ENCODE measurements around the gene SAMD10. TPM values are rescaled to one million over a fixed set of nuclear protein-coding genes. Genes with fewer than 3 reads are reported as not detected.

Gene SAMD10
- total RNA-seq, 4 donors from 2014 or later, result 5.9 to 86.2 (median 19.4) TPM

DNA sequence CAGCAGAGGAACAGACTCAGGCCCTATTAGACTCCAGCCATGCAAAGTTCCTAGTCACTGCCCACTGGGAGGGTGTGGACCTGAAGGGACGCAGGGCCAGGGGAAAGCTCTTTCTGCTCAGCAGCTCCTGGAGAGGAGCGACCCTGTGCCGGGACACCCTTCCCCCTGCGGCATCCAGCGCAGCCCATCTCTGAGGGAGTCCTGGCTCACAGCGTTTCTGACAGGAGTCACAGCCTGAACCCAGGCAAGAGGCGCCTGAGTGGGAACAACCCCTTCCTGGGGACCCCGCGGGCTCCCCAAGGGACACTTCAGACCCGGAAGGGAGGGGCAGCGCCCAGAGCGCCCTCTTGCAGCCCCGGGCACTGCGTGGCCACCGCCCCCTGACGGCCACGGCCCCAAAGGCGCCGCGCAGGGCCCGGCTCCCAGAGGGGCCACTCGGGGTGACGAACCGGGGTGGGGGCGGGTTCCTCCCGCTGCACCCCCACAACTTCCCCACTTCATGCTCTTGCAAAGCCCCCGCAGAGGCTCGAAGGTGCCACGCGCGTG lies 24.1 kb downstream of the SAMD10 start:
- intact Hi-C loops (cut with DNase I; ENCODE audit: low total_unique reads), result no loop called here
- Histone ChIP-seq H3K4me3 (peak overlapping the region; percentile 58 to 93 (median 87)), H3K27me3 (no peaks in the 10 kb centered on the region), H3K4me1 (peaks cover 45 to 66% (median 61%) of the 10 kb centered on the region in 4 donors), H3K27ac (peak overlapping the region; percentile 94 to 97 (median 95)), H3K9me3 (no peaks in the 10 kb centered on the region), H3K36me3 (no peaks in the 10 kb centered on the region)
- in situ Hi-C loops (cut with MboI; ENCODE audit: low pct_ligation_motif_present in 1 of 4, low pct_unique_long_range_greater_than_20kb in 1 of 4, low sequenced_read_pairs in 3 of 4), result no loop called here
- TF ChIP-seq, protein P1, sequence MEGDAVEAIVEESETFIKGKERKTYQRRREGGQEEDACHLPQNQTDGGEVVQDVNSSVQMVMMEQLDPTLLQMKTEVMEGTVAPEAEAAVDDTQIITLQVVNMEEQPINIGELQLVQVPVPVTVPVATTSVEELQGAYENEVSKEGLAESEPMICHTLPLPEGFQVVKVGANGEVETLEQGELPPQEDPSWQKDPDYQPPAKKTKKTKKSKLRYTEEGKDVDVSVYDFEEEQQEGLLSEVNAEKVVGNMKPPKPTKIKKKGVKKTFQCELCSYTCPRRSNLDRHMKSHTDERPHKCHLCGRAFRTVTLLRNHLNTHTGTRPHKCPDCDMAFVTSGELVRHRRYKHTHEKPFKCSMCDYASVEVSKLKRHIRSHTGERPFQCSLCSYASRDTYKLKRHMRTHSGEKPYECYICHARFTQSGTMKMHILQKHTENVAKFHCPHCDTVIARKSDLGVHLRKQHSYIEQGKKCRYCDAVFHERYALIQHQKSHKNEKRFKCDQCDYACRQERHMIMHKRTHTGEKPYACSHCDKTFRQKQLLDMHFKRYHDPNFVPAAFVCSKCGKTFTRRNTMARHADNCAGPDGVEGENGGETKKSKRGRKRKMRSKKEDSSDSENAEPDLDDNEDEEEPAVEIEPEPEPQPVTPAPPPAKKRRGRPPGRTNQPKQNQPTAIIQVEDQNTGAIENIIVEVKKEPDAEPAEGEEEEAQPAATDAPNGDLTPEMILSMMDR (IDR thresholded peaks at IDR 0.05), result peak in 3 of 5 experiments; percentile 31 to 39 (median 38)
- no peak for TF ChIP-seq EP300 (IDR thresholded peaks at IDR 0.05; ENCODE audit: low read depth)
- 1% methylated on average over 14 of the region's 31 CpGs; no CpG with 5 or more reads in 1 of the 2 donors for WGBS, 2 donors (ENCODE audit: low coverage in 1 of 2)
- peak; percentile 56 for DNase-seq

DNA sequence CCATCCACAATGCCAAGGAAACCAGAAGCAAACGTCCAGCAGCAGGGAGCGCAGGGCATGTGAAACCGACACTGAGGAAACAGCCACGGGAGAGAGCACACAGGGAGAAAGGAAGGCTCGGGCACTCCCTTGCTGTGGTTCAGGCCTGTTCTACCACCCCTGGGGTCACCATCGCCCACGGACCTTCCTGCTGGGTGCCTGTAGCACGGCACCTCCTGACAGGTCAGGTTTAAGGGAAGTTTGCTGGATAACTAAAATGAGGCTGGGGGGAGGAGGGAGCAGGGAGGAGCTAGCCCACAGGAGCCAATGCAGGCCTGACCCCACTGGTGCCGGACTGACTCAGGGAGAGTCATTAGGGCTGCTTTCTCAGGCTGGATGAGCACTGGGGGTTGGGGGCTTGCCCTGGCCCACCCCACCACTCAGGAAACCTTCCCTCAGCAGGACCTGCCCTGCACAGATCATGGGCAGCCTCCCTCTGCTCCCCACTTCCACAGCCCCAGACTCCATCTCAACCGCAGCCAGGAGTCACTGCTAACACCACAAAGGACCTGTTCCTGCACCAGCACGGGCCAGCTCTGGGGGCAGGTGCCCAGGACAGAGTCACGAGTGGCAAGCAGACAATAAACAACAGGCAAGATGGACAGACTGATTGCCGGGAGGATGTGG lies 25.5 kb downstream of the SAMD10 start:
- in situ Hi-C loops (cut with MboI; ENCODE audit: low pct_ligation_motif_present in 1 of 4, low pct_unique_long_range_greater_than_20kb in 1 of 4, low sequenced_read_pairs in 3 of 4), result no loop called here
- H3K4me1 ChIP-seq, result peaks cover 56 to 80% (median 74%) of the 10 kb centered on the region in 4 donors
- no peaks in the 10 kb centered on the region for H3K36me3 ChIP-seq
- H3K9me3 ChIP-seq, result no peaks in the 10 kb centered on the region
- no peaks in the 10 kb centered on the region for H3K27me3 ChIP-seq
- DNase-seq, result no peak
- TF ChIP-seq, protein P1 (IDR thresholded peaks at IDR 0.05), result no peak
- TF ChIP-seq POLR2AphosphoS5 (IDR thresholded peaks at IDR 0.05), result no peak
- TF ChIP-seq POLR2A (IDR thresholded peaks at IDR 0.05), result no peak
- no peak for TF ChIP-seq EP300 (IDR thresholded peaks at IDR 0.05; ENCODE audit: low read depth)
- no peak overlapping the region for H3K4me3 ChIP-seq
- WGBS, 2 donors (ENCODE audit: low coverage in 1 of 2), result 40 to 70% methylated on average over 2 to 13 of the region's 13 CpGs
- intact Hi-C loops (cut with DNase I; ENCODE audit: low total_unique reads), result no loop called here
- peak overlapping the region in 3 of 4 donors; percentile 94 to 97 (median 94) for H3K27ac ChIP-seq

DNA sequence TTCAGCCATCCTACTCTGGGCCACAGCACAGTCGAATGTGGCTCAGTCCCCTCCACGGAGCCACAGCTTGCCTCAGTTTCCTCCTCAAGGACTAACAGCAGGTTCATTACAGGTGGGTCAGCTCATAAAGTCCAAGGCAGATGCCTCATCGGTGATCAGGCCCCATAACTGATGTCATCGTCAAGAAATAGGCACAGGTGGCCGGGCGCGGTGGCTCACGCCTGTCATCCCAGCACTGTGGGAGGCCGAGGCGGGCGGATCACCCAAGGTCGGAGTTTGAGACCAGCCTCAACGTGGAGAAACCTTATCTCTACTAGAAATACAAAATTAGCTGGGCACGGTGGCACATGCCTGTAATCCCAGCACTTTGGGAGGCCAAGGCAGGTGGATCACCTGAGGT lies 26.7 kb downstream of the SAMD10 start:
- H3K4me1 ChIP-seq, result peaks cover 57 to 84% (median 79%) of the 10 kb centered on the region in 4 donors
- H3K27ac ChIP-seq, result peak overlapping the region; percentile 82 to 93 (median 84)
- WGBS, 2 donors (ENCODE audit: low coverage in 1 of 2), result 63% methylated on average over 10 of the region's 14 CpGs; no CpG with 5 or more reads in 1 of the 2 donors

DNA sequence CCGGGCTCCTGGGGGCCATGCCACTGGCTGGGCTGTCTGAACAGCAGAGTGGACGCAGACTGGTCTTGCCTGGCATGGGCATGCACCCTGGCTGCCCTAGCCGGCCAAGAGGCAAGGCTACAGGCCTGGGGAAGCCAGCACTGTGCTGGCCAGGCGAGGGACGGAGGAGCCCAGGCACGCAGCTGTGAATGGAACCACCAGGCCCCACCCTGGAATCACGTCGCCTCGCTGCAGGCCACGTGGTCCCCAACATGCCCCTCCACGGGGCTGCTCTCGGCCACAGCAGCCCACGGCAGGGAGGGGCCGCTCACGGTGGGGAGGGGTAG lies 27.3 kb downstream of the SAMD10 start:
- Histone ChIP-seq H3K4me3 (no peak overlapping the region), H3K27ac (peak overlapping the region; percentile 82 to 93 (median 84)), H3K4me1 (peaks cover 62 to 79% (median 76%) of the 10 kb centered on the region in 4 donors), H3K9me3 (no peaks in the 10 kb centered on the region), H3K27me3 (no peaks in the 10 kb centered on the region), H3K36me3 (no peaks in the 10 kb centered on the region)
- WGBS, 2 donors (ENCODE audit: low coverage in 1 of 2), result 74% methylated on average over 15 of the region's 15 CpGs; no CpG with 5 or more reads in 1 of the 2 donors
- no peak for DNase-seq
- TF ChIP-seq, protein P1 (IDR thresholded peaks at IDR 0.05), result no peak
- no peak for TF ChIP-seq POLR2A (IDR thresholded peaks at IDR 0.05)
- TF ChIP-seq EP300 (IDR thresholded peaks at IDR 0.05; ENCODE audit: low read depth), result no peak
- no peak for TF ChIP-seq POLR2AphosphoS5 (IDR thresholded peaks at IDR 0.05)
- in situ Hi-C loops (cut with MboI; ENCODE audit: low pct_ligation_motif_present in 1 of 4, low pct_unique_long_range_greater_than_20kb in 1 of 4, low sequenced_read_pairs in 3 of 4), result no loop called here
- intact Hi-C loops (cut with DNase I; ENCODE audit: low total_unique reads), result no loop called here

More for the DNA sequence above, 26.7 kb downstream of the SAMD10 start:
- in situ Hi-C loops (cut with MboI; ENCODE audit: low pct_ligation_motif_present in 1 of 4, low pct_unique_long_range_greater_than_20kb in 1 of 4, low sequenced_read_pairs in 3 of 4), result no loop called here
- H3K4me3 ChIP-seq, result no peak overlapping the region
- intact Hi-C loops (cut with DNase I; ENCODE audit: low total_unique reads), result no loop called here
- no peaks in the 10 kb centered on the region for H3K27me3 ChIP-seq
- H3K36me3 ChIP-seq, result no peaks in the 10 kb centered on the region
- H3K9me3 ChIP-seq, result no peaks in the 10 kb centered on the region
- peak; percentile 57 for DNase-seq
- TF ChIP-seq POLR2A (IDR thresholded peaks at IDR 0.05) (no peak), POLR2AphosphoS5 (IDR thresholded peaks at IDR 0.05) (no peak), EP300 (IDR thresholded peaks at IDR 0.05; ENCODE audit: low read depth) (no peak)
- TF ChIP-seq, protein P1 (IDR thresholded peaks at IDR 0.05), result no peak

Data from transverse colon (tissue), 4 donors.